Activated T-cell treated with anti-CD3 and anti-CD28 coated beads for 48 hours (primary cell): ENCODE results near the gene DIPK1A.
A peak's percentile ranks its signal among the peaks of the same experiment; 100 is the strongest.

ENCODE experiments used
- DNase-seq: peaks from one replicate; pipeline ENCODE4 v3.0.0-alpha.2; 2020; ENCODE audit warnings: low read depth

Gene DIPK1A

DNA sequence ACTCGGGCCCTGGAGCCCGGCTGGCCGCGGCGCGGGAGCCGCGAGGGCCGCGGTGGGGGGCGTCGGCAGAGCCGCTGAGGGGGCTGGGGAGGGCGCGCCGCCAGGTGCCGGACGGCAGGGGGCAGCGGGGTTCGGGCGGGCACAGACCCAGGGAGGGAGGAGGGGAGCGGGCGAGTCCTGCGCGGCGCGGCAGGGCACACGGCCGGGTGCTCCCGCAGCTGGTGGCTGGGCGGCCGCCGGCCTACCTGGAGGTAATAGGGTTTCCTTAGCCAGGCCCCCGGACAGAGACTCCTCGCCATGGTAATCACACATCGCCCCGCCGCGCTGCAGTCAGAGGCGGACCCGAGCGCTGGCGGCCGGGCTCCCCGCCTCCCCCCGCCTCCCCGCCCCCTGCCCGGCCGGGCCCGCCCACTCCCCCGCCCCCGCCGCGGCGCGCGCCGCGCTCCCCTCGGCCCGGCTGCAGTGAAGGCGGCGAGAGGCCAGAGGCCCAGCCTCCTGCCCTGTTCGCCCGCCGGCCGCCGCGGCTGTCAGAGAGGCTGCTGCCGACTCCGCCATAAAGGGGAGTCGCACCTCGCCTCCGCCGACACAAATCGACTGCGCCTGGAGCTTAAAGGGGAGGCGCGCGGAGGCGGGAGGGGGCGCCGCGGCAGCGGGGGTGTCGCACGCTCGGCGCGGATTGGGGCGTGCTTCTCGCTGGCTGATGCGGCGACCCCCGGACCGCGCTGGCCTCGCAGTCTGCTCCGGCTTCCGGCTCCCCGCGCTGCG lies at the start of gene DIPK1A:
Gene DIPK1A (minus strand): TSS at position 332 of the 765 bp plus-strand sequence. CDS start 33 bp downstream, at position 299.
- DNase-seq: peak; percentile 70

- no peak for DNase-seq
Observed at GRCh38 chr1:93007941-93008577, 46.8 kb upstream of the DIPK1A start.

DNA sequence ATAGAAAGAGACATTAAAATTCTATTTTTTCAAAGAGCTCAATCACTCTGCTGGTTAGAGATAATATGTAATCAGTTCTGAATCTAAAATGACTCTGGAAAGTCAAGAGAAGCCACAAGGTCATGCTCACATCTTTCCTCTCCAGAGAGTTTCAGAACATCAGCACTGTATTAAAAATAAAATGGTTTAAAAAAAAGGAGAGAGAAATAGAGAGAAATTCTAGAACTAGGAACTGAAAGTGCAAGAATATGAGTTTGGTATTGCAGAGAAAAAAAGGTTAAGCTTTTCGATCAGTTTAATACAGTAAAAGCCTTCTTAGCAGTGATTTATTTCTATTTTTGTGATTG lies 44.0 kb upstream of the DIPK1A start:
- no peak for DNase-seq

DNA sequence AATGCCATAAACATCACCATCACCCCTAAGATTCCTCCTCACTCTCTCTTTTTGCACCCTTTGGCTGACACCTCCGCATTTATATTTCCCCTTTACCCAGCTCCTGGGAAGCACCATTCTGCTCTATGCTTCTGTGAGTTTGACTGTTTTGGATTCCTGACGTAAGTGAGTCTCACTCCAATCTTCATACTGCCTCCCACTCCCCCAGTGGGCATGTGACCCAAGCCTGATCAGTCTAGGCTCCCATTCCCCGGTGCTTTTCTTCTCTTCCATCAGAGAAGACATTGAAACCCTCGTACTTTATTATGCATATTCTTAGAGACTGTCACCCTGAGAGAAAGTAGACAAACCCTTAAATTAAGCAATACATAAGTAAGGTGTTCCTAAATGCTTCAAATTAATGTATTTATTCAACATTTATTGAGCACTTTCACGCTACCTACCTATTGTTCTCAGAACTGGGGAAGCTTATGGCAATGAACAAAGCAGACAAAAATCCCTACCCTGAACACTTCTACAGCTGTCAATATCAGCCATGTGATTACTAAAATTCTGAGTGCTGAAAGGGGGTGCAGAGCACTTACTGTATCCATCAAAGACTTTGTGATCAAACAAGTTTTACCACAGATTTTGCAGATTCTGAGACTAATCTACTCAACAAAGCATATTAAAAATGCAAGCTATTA lies 43.4 kb upstream of the DIPK1A start:
- DNase-seq: no peak

GRCh38 chr1:93003981-93004380 lies 42.7 kb upstream of the DIPK1A start:
- no peak for DNase-seq

DNA sequence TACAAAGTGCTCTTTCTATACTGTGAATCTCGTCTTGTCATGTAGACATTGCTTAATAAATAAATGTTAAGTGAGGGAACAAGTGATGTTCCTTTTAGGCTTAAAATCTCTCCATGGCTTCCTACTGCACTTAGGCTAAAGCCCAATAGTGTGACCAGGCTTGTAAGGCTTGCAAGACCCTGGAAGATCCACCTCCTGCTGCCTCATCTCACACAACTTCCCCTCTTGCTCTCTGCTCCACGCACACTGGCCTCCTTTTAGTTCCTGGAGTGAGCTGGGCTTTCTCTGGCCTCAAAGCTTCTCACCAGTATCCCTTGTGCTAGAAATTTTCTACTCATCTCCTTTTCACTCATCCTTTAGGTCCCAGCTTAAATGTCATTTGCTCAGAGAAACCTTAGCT lies 41.5 kb upstream of the DIPK1A start:
- no peak for DNase-seq

DNA sequence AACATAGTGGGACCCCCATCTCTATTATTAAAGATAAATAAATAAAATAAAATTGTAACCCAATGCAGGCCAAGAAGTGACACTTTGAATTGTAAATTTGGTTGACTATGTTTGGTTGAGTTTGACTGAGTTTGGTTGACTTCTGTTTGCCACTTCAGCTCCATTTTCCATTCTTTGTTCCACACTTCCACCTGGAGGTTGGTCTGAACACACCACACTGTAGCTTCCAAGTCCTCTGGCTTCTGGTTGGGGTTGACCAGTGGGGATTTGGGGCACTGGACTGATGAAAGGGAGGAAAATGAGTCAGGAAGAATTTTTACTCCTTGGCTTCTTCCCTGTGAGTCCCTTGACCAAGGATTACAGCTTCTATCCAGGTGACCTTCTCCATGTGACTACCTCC lies 40.6 kb upstream of the DIPK1A start:
- DNase-seq: no peak

- DNase-seq: no peak
Observed at GRCh38 chr1:93000751-93001175, 39.5 kb upstream of the DIPK1A start.

GRCh38 chr1:93000291-93000690 lies 39.0 kb upstream of the DIPK1A start:
- no peak for DNase-seq

GRCh38 chr1:92998821-92999220 lies 37.6 kb upstream of the DIPK1A start:
- no peak for DNase-seq

GRCh38 chr1:92995441-92996430 lies 34.5 kb upstream of the DIPK1A start:
- no peak for DNase-seq

DNA sequence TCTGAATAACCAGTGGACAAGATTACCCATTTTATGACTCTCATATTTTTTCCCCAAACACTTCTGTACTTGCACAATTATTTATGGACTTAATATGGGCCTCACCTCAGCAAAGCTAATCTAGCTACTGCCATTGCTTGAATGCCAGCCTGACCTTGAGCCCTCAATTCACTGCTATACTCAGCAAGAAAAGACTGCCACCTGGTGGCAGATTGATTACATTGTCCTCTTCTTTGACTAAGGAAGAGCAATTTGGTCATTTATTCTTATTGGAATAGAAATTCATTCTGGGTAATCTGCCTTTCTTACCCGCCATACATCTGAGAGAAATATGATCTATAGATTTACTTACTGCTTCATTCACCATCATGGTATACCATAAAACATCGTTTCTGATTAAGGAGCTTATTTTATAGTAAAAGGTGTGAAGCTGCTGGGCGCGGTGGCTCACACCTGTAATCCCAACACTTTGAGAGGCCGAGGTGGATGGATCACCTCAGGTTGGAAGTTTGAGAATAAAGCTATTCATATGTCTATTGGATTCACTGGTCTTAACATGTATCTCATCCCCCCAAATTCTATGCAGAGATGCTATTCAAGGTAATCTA lies 32.9 kb upstream of the DIPK1A start:
- no peak for DNase-seq

- DNase-seq: no peak
Observed at GRCh38 chr1:92993581-92993980, 32.3 kb upstream of the DIPK1A start.

- no peak for DNase-seq
Observed at GRCh38 chr1:92992877-92993276, 31.6 kb upstream of the DIPK1A start.

- no peak for DNase-seq
Observed at GRCh38 chr1:92992054-92992453, 30.8 kb upstream of the DIPK1A start.

DNA sequence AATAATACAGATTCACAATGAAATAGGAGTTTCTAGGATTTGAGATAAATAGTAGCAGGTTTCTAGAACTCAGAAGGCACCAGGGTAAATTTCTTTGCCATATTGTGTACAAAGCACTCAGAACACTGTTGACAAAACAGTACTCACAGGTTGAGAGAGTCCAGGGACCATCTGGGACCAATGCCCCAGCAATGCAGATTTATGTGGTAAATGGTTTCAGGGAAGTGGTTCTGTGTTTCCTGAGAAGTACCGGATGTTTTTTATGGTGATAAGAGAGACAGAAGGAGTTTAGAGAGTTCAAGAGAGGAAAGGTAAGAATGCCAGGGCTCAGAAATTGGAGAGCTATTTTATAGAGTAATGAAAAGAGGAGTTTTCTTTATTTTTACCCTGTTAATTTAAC lies 29.6 kb upstream of the DIPK1A start:
- DNase-seq: no peak

DNA sequence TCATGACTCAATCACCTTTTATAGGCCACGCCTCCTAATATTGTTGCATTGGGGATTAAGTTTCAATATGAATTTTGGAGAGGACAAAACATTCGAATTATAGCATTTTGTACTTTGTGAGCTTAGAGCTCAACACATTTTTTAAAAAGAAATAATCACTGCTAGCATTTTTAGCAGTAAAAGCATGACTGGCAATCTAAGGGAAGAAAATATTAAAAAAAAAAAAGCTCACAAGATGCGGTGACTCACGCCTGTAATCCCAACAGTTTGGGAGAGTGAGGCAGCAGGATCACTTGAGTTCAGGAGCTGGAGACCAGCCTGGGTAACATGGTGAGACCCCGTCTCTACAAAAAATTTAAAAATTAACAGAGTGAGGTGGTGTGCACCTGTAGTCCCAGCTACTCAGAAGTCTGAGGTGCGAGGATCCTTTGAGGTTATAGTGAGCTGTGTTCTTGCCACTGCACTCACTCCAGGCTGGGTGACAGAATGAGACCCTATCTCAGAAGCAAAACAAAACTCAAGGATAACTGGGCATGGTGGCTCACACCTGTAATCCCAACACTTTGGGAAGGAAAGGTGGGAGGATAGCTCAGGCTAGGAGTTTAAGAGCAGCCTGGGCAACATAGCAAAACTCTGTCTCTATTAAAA lies 28.8 kb upstream of the DIPK1A start:
- no peak for DNase-seq

DNA sequence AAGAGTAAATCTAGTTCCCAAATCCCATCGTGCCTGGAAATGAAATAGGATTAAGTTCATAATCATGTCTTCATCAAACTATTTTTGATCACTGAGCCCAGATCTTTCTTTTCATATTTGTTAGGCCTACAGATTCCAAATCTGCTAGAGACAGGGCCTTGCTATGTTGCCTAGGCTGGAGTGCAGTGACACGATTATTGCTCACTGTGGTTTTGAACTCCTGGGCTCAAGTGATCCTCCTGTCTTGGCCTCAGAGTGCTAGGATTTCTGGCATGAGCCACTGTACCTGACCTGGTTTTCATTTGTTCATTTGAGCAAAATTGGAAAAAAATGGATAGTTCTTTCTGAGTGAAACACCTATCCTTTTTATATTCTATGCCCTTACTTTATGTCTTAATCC lies 28.0 kb upstream of the DIPK1A start:
- DNase-seq: no peak

- DNase-seq: no peak
Observed at GRCh38 chr1:92987462-92987861, 26.2 kb upstream of the DIPK1A start.

DNA sequence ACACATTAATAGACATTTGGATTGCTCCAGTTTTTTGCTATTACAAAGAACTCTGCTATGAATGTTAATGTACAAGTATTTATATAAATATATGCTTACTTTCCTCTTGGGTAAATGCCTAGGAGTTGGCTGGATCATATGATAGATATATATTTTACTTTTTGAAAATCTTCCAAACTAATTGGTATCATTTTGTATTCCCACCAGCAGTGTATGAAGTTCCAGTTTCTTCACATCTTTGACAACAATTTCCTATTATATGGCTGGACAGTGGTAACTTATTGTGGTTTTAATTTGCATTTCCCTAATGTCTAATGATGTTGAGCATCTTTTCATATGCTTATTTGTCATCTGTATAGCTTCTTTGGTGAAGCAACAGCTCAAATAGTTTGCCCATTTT lies 23.8 kb upstream of the DIPK1A start:
- DNase-seq: no peak
